ENCODE results near the gene STH. TPM values are rescaled to one million over a fixed set of nuclear protein-coding genes. Genes with fewer than 3 reads are reported as not detected.

STH gene
- total RNA-seq, 2 donors from 2014 or later, result not detected

DNA sequence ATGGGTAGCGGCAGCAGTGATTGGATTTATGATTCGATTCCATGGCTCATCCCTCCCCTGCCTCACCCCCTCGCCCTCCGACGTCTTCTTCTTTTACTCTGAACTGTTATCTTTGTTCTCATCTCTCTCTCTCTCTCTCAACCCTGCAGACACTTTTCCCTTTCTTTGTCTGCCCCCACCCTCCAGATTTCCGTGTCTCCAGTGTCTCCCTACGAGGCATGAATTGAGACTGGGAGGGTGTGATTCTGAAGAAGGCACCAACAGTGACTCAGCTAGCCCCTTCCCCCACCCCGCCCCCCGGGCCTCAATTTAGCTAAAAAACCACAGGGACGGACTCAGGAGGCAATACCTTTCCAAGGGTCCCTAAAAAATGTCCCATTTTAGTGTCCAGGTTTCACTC is 47.6 kb upstream of the STH start:
- no peak for DNase-seq
- TF ChIP-seq CTCF (conservative IDR thresholded peaks at IDR 0.05), result no peak
- H3K4me3 Mint-ChIP-seq, result no peak overlapping the region
- Histone ChIP-seq H3K9ac (ENCODE audit: extremely low read depth, low read length, poor library complexity, severe bottlenecking) (no peak overlapping the region), H3K36me3 (ENCODE audit: control insufficient read depth, insufficient read depth, low read length) (no peaks in the 10 kb centered on the region), H3K9me3 (ENCODE audit: control insufficient read depth, low read length) (no peaks in the 10 kb centered on the region), H3K27ac (ENCODE audit: low read depth, low read length) (peak overlapping the region; percentile 44), H3K4me3 (ENCODE audit: low read length) (no peak overlapping the region), H3K4me1 (ENCODE audit: control insufficient read depth, insufficient read depth, low read length) (no peaks in the 10 kb centered on the region), H3K27me3 (ENCODE audit: control insufficient read depth, insufficient read depth, low read length, poor library complexity, severe bottlenecking) (peaks cover 18% of the 10 kb centered on the region)
- WGBS, 2 experiments (ENCODE audit: insufficient coverage in 1 of 2, insufficient read length in 1 of 2), result 69 to 73% methylated on average over 4 to 8 of the region's 10 CpGs
- no peaks in the 10 kb centered on the region for H3K36me3 Mint-ChIP-seq (ENCODE audit: low read depth)
- H3K27me3 Mint-ChIP-seq (ENCODE audit: insufficient read depth), result peaks cover 26% of the 10 kb centered on the region
- H3K27ac Mint-ChIP-seq, result no peak overlapping the region
- peaks cover 8% of the 10 kb centered on the region for H3K4me1 Mint-ChIP-seq
- H3K9me3 Mint-ChIP-seq, result no peaks in the 10 kb centered on the region

DNA sequence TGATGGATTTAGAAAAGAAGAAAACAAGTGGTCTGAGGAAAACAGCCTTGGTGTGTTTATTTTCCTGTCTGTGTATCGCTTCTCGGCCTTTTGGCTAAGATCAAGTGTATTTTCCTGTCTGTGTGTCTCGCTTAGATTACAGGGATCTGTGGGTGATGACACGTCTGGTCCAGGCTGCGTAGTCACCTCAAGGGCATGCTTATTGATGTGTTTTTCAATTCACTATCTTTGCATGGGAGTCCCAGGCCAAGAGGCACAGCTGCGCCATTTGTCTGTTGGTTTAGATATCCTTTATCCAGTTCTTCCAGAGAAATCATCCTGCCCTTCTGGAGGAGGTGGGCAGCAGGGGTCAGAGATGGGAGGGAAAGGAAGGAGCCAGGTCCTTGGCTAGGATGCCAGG is 47.1 kb upstream of the STH start:
- Mint-ChIP-seq H3K27me3 (ENCODE audit: insufficient read depth) (peaks cover 26% of the 10 kb centered on the region), H3K36me3 (ENCODE audit: low read depth) (no peaks in the 10 kb centered on the region), H3K4me1 (peaks cover 8% of the 10 kb centered on the region), H3K4me3 (no peak overlapping the region), H3K9me3 (no peaks in the 10 kb centered on the region), H3K27ac (no peak overlapping the region)
- Histone ChIP-seq H3K36me3 (ENCODE audit: control insufficient read depth, insufficient read depth, low read length) (no peaks in the 10 kb centered on the region), H3K9ac (ENCODE audit: extremely low read depth, low read length, poor library complexity, severe bottlenecking) (no peak overlapping the region), H3K4me1 (ENCODE audit: control insufficient read depth, insufficient read depth, low read length) (no peaks in the 10 kb centered on the region), H3K9me3 (ENCODE audit: control insufficient read depth, low read length) (no peaks in the 10 kb centered on the region), H3K4me3 (ENCODE audit: low read length) (no peak overlapping the region), H3K27ac (ENCODE audit: low read depth, low read length) (no peak overlapping the region), H3K27me3 (ENCODE audit: control insufficient read depth, insufficient read depth, low read length, poor library complexity, severe bottlenecking) (peaks cover 18% of the 10 kb centered on the region)
- WGBS, 2 experiments (ENCODE audit: insufficient coverage in 1 of 2, insufficient read length in 1 of 2), result 95 to 96% methylated on average over 5 to 6 of the region's 6 CpGs
- TF ChIP-seq CTCF (conservative IDR thresholded peaks at IDR 0.05), result no peak
- DNase-seq, result no peak

DNA sequence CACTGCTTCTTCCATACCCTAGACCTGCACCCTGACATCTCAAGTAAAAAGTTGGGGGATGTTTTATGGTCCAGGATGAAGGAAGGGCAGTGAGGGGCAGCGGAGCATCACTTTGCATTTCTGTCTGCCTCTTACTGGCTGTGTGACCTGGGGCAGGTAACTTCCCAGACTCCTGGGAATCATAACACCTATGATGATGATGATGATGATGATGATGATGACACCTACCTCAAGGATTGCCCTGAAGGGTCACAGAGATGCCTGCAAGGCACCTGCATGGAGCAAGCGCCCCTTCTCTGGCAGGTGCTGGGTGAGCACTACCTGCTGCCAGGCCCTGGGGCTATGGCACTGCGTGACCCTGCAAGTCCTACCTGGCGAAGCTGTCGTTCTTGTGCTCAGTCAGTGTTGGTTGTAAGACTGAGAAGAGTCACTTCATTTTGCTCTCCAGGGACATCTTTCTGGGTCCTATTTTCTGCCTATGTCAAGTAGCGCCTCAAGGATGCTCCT is 46.2 kb upstream of the STH start:
- H3K4me1 Mint-ChIP-seq, result peaks cover 8% of the 10 kb centered on the region
- Histone ChIP-seq H3K27ac (ENCODE audit: low read depth, low read length) (no peak overlapping the region), H3K9me3 (ENCODE audit: control insufficient read depth, low read length) (no peaks in the 10 kb centered on the region), H3K9ac (ENCODE audit: extremely low read depth, low read length, poor library complexity, severe bottlenecking) (no peak overlapping the region), H3K4me1 (ENCODE audit: control insufficient read depth, insufficient read depth, low read length) (no peaks in the 10 kb centered on the region), H3K27me3 (ENCODE audit: control insufficient read depth, insufficient read depth, low read length, poor library complexity, severe bottlenecking) (peaks cover 18% of the 10 kb centered on the region), H3K4me3 (ENCODE audit: low read length) (no peak overlapping the region), H3K36me3 (ENCODE audit: control insufficient read depth, insufficient read depth, low read length) (no peaks in the 10 kb centered on the region)
- peaks cover 26% of the 10 kb centered on the region for H3K27me3 Mint-ChIP-seq (ENCODE audit: insufficient read depth)
- no peak for DNase-seq
- no peak for TF ChIP-seq CTCF (conservative IDR thresholded peaks at IDR 0.05)
- no peak overlapping the region for H3K27ac Mint-ChIP-seq
- no peak overlapping the region for H3K4me3 Mint-ChIP-seq
- no peaks in the 10 kb centered on the region for H3K36me3 Mint-ChIP-seq (ENCODE audit: low read depth)
- 90 to 93% methylated on average over 6 of the region's 6 CpGs for WGBS, 2 experiments (ENCODE audit: insufficient coverage in 1 of 2, insufficient read length in 1 of 2)
- H3K9me3 Mint-ChIP-seq, result no peaks in the 10 kb centered on the region

All from endodermal cell (in vitro differentiated cells).